SK-N-SH (cell line): ENCODE data around the gene EHD3. TPM values are rescaled to one million over a fixed set of nuclear protein-coding genes. Genes with fewer than 3 reads are reported as not detected.

Experiments
- CTCF ChIA-PET: fragments of 300-600, 350-600 bp; formaldehyde crosslinking; extraction: SDS; loops from one replicate; lab custom pipeline; 2021; lab: Yijun Ruan, JAX
- POLR2A ChIA-PET: fragments of 350-600 bp; sonication (Branson Sonifier 250); formaldehyde crosslinking; extraction: SDS; loops from one replicate; lab custom pipeline; 2020; ENCODE audit warnings: antibody characterized with exemption, inconsistent platforms; lab: Yijun Ruan, JAX
- DNase-seq: peaks from one replicate; pipeline ENCODE4 v3.0.0; 2012
- H2AFZ ChIP-seq: fragments of 200-600 bp; sonication (generic); 2 replicates; pipeline ENCODE4 v1.8.1; 2016; ENCODE audit warnings: antibody characterized with exemption, mild to moderate bottlenecking, low read depth
- H3F3A ChIP-seq: fragments of 200-600 bp; sonication (generic); replicated peaks from 2 replicates; pipeline ENCODE3; 2016; ENCODE audit warnings: antibody characterized with exemption, mild to moderate bottlenecking; ENCODE audit not compliant: insufficient read depth
- H3K27ac ChIP-seq, 2 experiments: fragments of 200-500 bp in 1 of 2; fragments of 200-600 bp in 1 of 2; sonication (Bioruptor generic) in 1 of 2; sonication (generic), shearing (Covaris generic) in 1 of 2; 2 replicates each; pipeline versions ENCODE4 v1.5.1 to v1.6.1; 2014 to 2016; ENCODE audit warnings: low read depth in 2 of 2, inconsistent platforms in 1 of 2, low read length in 1 of 2, mild to moderate bottlenecking in 1 of 2, mixed read lengths in 1 of 2
- H3K27me3 ChIP-seq: fragments of 200-600 bp; sonication (generic), shearing (Covaris generic); 2 replicates; pipeline ENCODE4 v1.6.1; 2016; ENCODE audit warnings: mixed run types; ENCODE audit not compliant: insufficient read depth
- H3K36me3 ChIP-seq, 2 experiments: fragments of 200-500 bp in 1 of 2; fragments of 200-600 bp in 1 of 2; sonication (Bioruptor generic) in 1 of 2; sonication (generic) in 1 of 2; replicated peaks in 1 of 2; 2 replicates each; pipeline versions ENCODE3 to v1.5.1; 2014 to 2016; ENCODE audit warnings: low read length in 1 of 2, mild to moderate bottlenecking in 1 of 2; ENCODE audit not compliant: insufficient read depth in 2 of 2, control insufficient read depth in 1 of 2
- H3K4me1 ChIP-seq, 2 experiments: fragments of 200-500 bp in 1 of 2; fragments of 200-600 bp in 1 of 2; sonication (Bioruptor generic) in 1 of 2; sonication (generic), shearing (Covaris generic) in 1 of 2; 2 replicates each; pipeline versions ENCODE4 v1.5.1 to v1.6.1; 2014 to 2016; ENCODE audit warnings: low read depth in 1 of 2, low read length in 1 of 2, mixed run types in 1 of 2; ENCODE audit not compliant: insufficient read depth in 2 of 2, control insufficient read depth in 1 of 2
- H3K4me2 ChIP-seq: fragments of 200-600 bp; sonication (generic), shearing (Covaris generic); 2 replicates; pipeline ENCODE4 v1.6.1; 2017; ENCODE audit warnings: mixed run types
- H3K4me3 ChIP-seq, 2 experiments: fragments of 200-500 bp in 1 of 2; fragments of 200-600 bp in 1 of 2; sonication (Bioruptor generic) in 1 of 2; sonication (generic), shearing (Covaris generic) in 1 of 2; 2 replicates each; pipeline versions ENCODE4 v1.5.1 to v1.8.1; 2014 to 2016; ENCODE audit warnings: low read depth in 2 of 2, inconsistent platforms in 1 of 2, low read length in 1 of 2, mild to moderate bottlenecking in 1 of 2, mixed read lengths in 1 of 2, moderate library complexity in 1 of 2
- H3K79me2 ChIP-seq: fragments of 200-600 bp; sonication (generic); 2 replicates; pipeline ENCODE4 v1.8.1; 2017; ENCODE audit warnings: mild to moderate bottlenecking; ENCODE audit not compliant: insufficient read depth
- H3K9ac ChIP-seq: fragments of 200-600 bp; sonication (generic); 2 replicates; pipeline ENCODE4 v1.6.1; 2017; ENCODE audit warnings: mixed run types
- H3K9me2 ChIP-seq: fragments of 200-600 bp; sonication (generic); 2 replicates; pipeline ENCODE4 v1.6.1; 2017; ENCODE audit warnings: mixed run types
- H3K9me3 ChIP-seq: fragments of 200-600 bp; sonication (generic); 2 replicates; pipeline ENCODE4 v1.6.1; 2017; ENCODE audit warnings: mixed run types, mild to moderate bottlenecking, moderate library complexity
- H4K20me1 ChIP-seq: fragments of 200-600 bp; sonication (generic); 2 replicates; pipeline ENCODE4 v1.6.1; 2017; ENCODE audit warnings: mild to moderate bottlenecking, mixed run types; ENCODE audit not compliant: insufficient read depth
- ELF1 ChIP-seq: IDR thresholded peaks from 2 replicates; pipeline ENCODE4 v1.4.0; 2012
- EP300 ChIP-seq, 2 experiments: IDR thresholded peaks; 2 replicates each; pipeline versions ENCODE4 v1.4.0 to v1.6.1; 2012; ENCODE audit warnings: borderline replicate concordance in 1 of 2, low read depth in 1 of 2, low read length in 1 of 2
- EZH2phosphoT487 ChIP-seq: fragments of 200-600 bp; sonication (generic); IDR thresholded peaks from 2 replicates; pipeline ENCODE4 v1.6.1; 2017; ENCODE audit warnings: low read depth, mixed run types, mild to moderate bottlenecking, antibody characterized with exemption, moderate library complexity, borderline replicate concordance
- FOSL2 ChIP-seq: IDR thresholded peaks from 2 replicates; pipeline ENCODE4 v1.4.0; 2012; ENCODE audit warnings: low read depth, mild to moderate bottlenecking, moderate library complexity, borderline replicate concordance
- FOXJ3 ChIP-seq: sonication (generic); formaldehyde crosslinking; IDR thresholded peaks from 2 replicates; pipeline ENCODE4 v1.5.1; 2020; ENCODE audit warnings: mild to moderate bottlenecking, missing genetic modification reagents
- FOXM1 ChIP-seq: IDR thresholded peaks from 2 replicates; pipeline ENCODE4 v1.4.0; 2012; ENCODE audit warnings: low read depth, mild to moderate bottlenecking
- GABPA ChIP-seq: IDR thresholded peaks from 2 replicates; pipeline ENCODE4 v1.4.0; 2012; ENCODE audit warnings: low read depth, mild to moderate bottlenecking
- MEF2A ChIP-seq: IDR thresholded peaks from 2 replicates; pipeline ENCODE4 v1.4.0; 2012; ENCODE audit warnings: low read depth, borderline replicate concordance
- MXI1 ChIP-seq: IDR thresholded peaks from 2 replicates; pipeline ENCODE4 v1.6.1; 2012; ENCODE audit warnings: mild to moderate bottlenecking, low read depth, low read length, improper control_type of control experiment
- RAD21 ChIP-seq: IDR thresholded peaks from 2 replicates; pipeline ENCODE4 v1.6.1; 2012; ENCODE audit warnings: mild to moderate bottlenecking, low read length
- RCOR1 ChIP-seq: fragments of 150-350 bp; IDR thresholded peaks from 2 replicates; pipeline ENCODE4 v1.6.1; 2017; ENCODE audit warnings: antibody characterized with exemption, low read length
- RXRA ChIP-seq: IDR thresholded peaks from 2 replicates; pipeline ENCODE4 v1.4.0; 2012; ENCODE audit warnings: low read depth, mild to moderate bottlenecking, borderline replicate concordance
- SIN3A ChIP-seq: IDR thresholded peaks from 2 replicates; pipeline ENCODE4 v1.6.1; 2012; ENCODE audit warnings: low read depth, mild to moderate bottlenecking, low read length, moderate library complexity, borderline replicate concordance
- TCF12 ChIP-seq: IDR thresholded peaks from 2 replicates; pipeline ENCODE4 v1.4.0; 2012
- TEAD4 ChIP-seq: IDR thresholded peaks from 2 replicates; pipeline ENCODE4 v1.4.0; 2012; ENCODE audit warnings: mild to moderate bottlenecking, borderline replicate concordance; ENCODE audit not compliant: insufficient read depth
- WGBS: methylation state at CpG from one replicate; pipeline ENCODE4 v1.1.6; 2017; ENCODE audit warnings: low lambda C conversion rate; 5-methylcytosine and 5-hydroxymethylcytosine counted together
- polyA plus RNA-seq, 3 experiments: library from polyadenylated mRNA; depleted of rRNA; stranded (reverse); fragments of >200 nt; gene quantifications; 2 replicates each; pipeline ENCODE4 v1.2.3, GENCODE V29; 2012
- TF ChIP-seq, protein P1 (sequence below): IDR thresholded peaks from 2 replicates; pipeline ENCODE4 v1.6.1; 2012; ENCODE audit warnings: mild to moderate bottlenecking, low read depth, low read length, moderate library complexity
- TF ChIP-seq, protein P2 (sequence below): IDR thresholded peaks from 2 replicates; pipeline ENCODE4; 2012
- TF ChIP-seq, protein P3 (sequence below): IDR thresholded peaks from 2 replicates; pipeline ENCODE4 v1.4.0; 2012; ENCODE audit warnings: low read depth
- TF ChIP-seq, protein P4 (sequence below): fragments of 150-350 bp; IDR thresholded peaks from 2 replicates; pipeline ENCODE4 v1.6.1; 2017; ENCODE audit warnings: antibody characterized with exemption, low read length, low read depth, borderline replicate concordance
- TF ChIP-seq, protein P5 (sequence below): IDR thresholded peaks from 2 replicates; pipeline ENCODE4 v1.4.0; 2012; ENCODE audit warnings: low read depth, borderline replicate concordance

Gene EHD3
- polyA plus RNA-seq, 1 of the 3 experiments (the other 2 are of a cell fraction) = 45.4 TPM

DNA sequence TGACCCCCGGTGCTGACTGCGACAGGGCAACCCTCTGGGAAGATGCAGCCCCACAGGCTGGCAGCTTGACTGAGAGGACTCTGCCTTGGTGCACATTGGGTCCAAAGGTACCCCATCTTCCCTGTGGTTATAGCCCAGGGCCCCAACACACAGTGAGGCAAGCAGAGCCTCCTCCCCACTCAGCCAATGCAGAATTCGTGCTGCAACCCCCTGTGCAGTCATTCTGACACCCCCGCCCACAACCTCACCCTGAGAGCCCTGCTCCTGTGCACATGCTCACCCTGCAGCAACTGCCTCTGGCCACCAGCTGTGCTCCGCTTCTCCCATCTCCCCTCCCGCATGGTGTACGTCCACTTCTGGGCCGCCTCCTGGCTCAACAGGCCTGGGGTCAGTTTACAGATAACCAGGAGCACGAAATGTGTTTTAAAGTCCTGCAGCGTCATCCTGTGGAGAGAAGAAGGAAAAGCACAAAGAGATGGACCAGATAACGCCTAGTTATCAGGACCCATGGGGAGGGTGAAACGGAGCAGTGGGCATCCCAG lies 41.0 kb upstream of the EHD3 start:
- H3K27ac ChIP-seq = no peak overlapping the region

DNA sequence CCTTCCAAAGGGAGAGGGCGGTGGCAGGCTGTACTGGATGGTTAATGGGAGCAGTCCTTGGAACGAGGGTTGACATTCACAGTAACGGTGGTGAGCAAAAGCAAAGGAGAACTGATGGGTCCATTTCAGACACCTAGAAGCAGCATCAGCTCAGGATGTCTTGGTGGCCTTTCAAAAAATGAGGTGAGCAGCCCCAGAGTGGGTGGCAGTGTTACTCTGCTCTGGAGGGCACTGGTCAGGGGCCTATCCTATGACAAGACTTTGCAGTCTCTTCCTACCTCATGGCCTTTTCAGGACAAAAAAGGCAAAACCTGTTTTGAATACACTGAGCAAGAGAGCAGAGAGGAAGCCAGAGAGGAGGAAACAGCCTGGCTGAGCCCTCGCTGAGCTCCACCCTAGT lies 40.1 kb upstream of the EHD3 start:
- H3K9ac ChIP-seq = no peak overlapping the region
- CTCF ChIA-PET = interaction anchor here (0.8 to 2.5 kb wide), 7 partner anchors 10 to 482 kb away, joined by 3 to 14 read pairs (median 3); no protein-coding TSS in a partner anchor
- DNase-seq = no peak
- TF ChIP-seq, protein P1, sequence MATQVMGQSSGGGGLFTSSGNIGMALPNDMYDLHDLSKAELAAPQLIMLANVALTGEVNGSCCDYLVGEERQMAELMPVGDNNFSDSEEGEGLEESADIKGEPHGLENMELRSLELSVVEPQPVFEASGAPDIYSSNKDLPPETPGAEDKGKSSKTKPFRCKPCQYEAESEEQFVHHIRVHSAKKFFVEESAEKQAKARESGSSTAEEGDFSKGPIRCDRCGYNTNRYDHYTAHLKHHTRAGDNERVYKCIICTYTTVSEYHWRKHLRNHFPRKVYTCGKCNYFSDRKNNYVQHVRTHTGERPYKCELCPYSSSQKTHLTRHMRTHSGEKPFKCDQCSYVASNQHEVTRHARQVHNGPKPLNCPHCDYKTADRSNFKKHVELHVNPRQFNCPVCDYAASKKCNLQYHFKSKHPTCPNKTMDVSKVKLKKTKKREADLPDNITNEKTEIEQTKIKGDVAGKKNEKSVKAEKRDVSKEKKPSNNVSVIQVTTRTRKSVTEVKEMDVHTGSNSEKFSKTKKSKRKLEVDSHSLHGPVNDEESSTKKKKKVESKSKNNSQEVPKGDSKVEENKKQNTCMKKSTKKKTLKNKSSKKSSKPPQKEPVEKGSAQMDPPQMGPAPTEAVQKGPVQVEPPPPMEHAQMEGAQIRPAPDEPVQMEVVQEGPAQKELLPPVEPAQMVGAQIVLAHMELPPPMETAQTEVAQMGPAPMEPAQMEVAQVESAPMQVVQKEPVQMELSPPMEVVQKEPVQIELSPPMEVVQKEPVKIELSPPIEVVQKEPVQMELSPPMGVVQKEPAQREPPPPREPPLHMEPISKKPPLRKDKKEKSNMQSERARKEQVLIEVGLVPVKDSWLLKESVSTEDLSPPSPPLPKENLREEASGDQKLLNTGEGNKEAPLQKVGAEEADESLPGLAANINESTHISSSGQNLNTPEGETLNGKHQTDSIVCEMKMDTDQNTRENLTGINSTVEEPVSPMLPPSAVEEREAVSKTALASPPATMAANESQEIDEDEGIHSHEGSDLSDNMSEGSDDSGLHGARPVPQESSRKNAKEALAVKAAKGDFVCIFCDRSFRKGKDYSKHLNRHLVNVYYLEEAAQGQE = no peak
- TF ChIP-seq RXRA (no peak), RCOR1 (no peak), EZH2phosphoT487 (no peak), TEAD4 (no peak), ELF1 (no peak), EP300 (IDR thresholded peaks at IDR 0.05; ENCODE audit: borderline replicate concordance in 1 of 2, low read depth in 1 of 2, low read length in 1 of 2) (no peak), SIN3A (no peak), FOSL2 (no peak), FOXJ3 (CRISPR knock-in tag) (no peak)
- TF ChIP-seq, protein P2, sequence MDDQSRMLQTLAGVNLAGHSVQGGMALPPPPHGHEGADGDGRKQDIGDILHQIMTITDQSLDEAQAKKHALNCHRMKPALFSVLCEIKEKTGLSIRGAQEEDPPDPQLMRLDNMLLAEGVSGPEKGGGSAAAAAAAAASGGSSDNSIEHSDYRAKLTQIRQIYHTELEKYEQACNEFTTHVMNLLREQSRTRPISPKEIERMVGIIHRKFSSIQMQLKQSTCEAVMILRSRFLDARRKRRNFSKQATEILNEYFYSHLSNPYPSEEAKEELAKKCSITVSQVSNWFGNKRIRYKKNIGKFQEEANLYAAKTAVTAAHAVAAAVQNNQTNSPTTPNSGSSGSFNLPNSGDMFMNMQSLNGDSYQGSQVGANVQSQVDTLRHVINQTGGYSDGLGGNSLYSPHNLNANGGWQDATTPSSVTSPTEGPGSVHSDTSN = no peak
- TF ChIP-seq, protein P3, sequence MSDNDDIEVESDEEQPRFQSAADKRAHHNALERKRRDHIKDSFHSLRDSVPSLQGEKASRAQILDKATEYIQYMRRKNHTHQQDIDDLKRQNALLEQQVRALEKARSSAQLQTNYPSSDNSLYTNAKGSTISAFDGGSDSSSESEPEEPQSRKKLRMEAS = no peak

More for the DNA sequence above, 41.0 kb upstream of the EHD3 start:
- DNase-seq = no peak
- Histone ChIP-seq H3K9me2 (no peaks in the 10 kb centered on the region), H3K27me3 (peaks cover under 1% of the 10 kb centered on the region; the same call in 1 of the 2 replicates), H3K9me3 (no peaks in the 10 kb centered on the region), H3K4me1 (no peaks in the 10 kb centered on the region; a peak in 1 of 4 replicates), H2AFZ (no peak overlapping the region)
- WGBS = 57% methylated on average over 12 of the region's 12 CpGs
- no peak for TF ChIP-seq SIN3A
- TF ChIP-seq ELF1 = no peak
- TF ChIP-seq RXRA = no peak
- TF ChIP-seq, protein P4, sequence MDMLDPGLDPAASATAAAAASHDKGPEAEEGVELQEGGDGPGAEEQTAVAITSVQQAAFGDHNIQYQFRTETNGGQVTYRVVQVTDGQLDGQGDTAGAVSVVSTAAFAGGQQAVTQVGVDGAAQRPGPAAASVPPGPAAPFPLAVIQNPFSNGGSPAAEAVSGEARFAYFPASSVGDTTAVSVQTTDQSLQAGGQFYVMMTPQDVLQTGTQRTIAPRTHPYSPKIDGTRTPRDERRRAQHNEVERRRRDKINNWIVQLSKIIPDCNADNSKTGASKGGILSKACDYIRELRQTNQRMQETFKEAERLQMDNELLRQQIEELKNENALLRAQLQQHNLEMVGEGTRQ = no peak
- TF ChIP-seq TEAD4 = no peak
- TF ChIP-seq MXI1 = no peak
- no peak for TF ChIP-seq RAD21
- TF ChIP-seq EZH2phosphoT487 = no peak
- TF ChIP-seq TCF12 = no peak
- TF ChIP-seq, protein P5, sequence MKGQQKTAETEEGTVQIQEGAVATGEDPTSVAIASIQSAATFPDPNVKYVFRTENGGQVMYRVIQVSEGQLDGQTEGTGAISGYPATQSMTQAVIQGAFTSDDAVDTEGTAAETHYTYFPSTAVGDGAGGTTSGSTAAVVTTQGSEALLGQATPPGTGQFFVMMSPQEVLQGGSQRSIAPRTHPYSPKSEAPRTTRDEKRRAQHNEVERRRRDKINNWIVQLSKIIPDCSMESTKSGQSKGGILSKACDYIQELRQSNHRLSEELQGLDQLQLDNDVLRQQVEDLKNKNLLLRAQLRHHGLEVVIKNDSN = no peak
- no peak for TF ChIP-seq MEF2A
- TF ChIP-seq FOXM1 = no peak
- TF ChIP-seq GABPA = no peak
- TF ChIP-seq, all 33 proteins: peak for 0
- Histone ChIP-seq H3K36me3 (no peaks in the 10 kb centered on the region), H3K4me3 (no peak overlapping the region), H3K4me2 (no peak overlapping the region), H3K79me2 (no peaks in the 10 kb centered on the region), H3F3A (no peaks in the 10 kb centered on the region), H3K9ac (no peak overlapping the region), H4K20me1 (no peaks in the 10 kb centered on the region)
- POLR2A ChIA-PET = no interaction called here
- CTCF ChIA-PET = interaction anchor here (0.8 to 2.5 kb wide), 8 partner anchors 11 to 481 kb away, joined by 3 to 14 read pairs (median 4); no protein-coding TSS in a partner anchor

More for the DNA sequence above, 40.1 kb upstream of the EHD3 start:
- Histone ChIP-seq H3K4me1 (no peaks in the 10 kb centered on the region; a peak in 1 of 4 replicates), H3K4me3 (no peak overlapping the region), H3F3A (no peaks in the 10 kb centered on the region), H4K20me1 (no peaks in the 10 kb centered on the region), H3K9me3 (no peaks in the 10 kb centered on the region), H2AFZ (no peak overlapping the region), H3K27ac (no peak overlapping the region), H3K79me2 (no peaks in the 10 kb centered on the region), H3K9me2 (no peaks in the 10 kb centered on the region), H3K27me3 (peaks cover 5% of the 10 kb centered on the region; the same call in 1 of the 2 replicates), H3K4me2 (no peak overlapping the region), H3K36me3 (no peaks in the 10 kb centered on the region)
- POLR2A ChIA-PET = no interaction called here
- 62% methylated on average over 4 of the region's 4 CpGs for WGBS
